Sigmoid colon (tissue), 4 donors: ENCODE measurements around the gene ASB7.

ENCODE experiments used
- EP300 ChIP-seq, 4 donors: sonication (generic); formaldehyde crosslinking; IDR thresholded peaks; one replicate each; pipeline ENCODE4 v1.6.1; 2017; ENCODE audit warnings: antibody characterized with exemption in 4 of 4
- POLR2A ChIP-seq, 2 donors: fragments of 450-650 bp; IDR thresholded peaks; one replicate each; pipeline ENCODE4 v1.6.1; 2016; ENCODE audit warnings: antibody characterized with exemption in 2 of 2, mild to moderate bottlenecking in 2 of 2, moderate library complexity in 2 of 2
- POLR2AphosphoS5 ChIP-seq, 4 donors: sonication (generic); formaldehyde crosslinking; IDR thresholded peaks; one replicate each; pipeline ENCODE4 v1.6.1; 2017; ENCODE audit warnings: antibody characterized with exemption in 4 of 4
- TF ChIP-seq, protein P1 (sequence below), 4 experiments: fragments of 450-650 bp in 3 of 4; fragments of 200-600 bp in 1 of 4; IDR thresholded peaks; one replicate each; pipeline ENCODE4 v1.5.1; 2016 to 2019; ENCODE audit warnings: antibody characterized with exemption in 4 of 4, mild to moderate bottlenecking in 3 of 4, moderate library complexity in 2 of 4

DNA sequence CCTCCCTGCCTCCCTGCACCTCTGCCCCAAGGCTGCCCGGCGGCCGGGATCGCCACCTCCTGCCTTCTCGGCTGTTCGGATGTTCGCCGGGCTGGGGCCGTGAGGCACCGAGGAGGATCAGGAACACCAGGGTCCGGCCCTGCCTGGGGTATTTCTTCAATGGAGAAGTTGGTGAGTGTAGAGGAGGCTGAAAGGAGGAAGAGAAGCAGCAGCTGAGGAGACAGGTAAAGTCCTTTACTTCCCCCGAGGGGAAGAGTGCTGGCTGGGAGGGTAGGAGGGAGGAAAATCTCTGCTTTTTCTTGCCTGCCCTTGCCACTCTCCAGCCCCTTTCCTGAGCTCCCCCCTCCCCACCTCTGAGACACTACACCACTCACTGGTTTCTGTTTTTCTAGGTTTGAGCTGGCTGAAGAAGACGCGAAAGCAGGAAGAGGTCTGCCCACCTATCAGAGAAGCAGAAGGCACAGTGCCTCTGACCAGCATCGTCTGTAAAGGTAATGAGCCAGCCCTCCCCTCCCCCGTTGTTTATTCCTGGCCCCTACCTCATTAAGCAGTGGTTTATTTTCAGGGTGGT lies 519 bp downstream of the ASB7 start:
- TF ChIP-seq POLR2A (IDR thresholded peaks at IDR 0.05) (no peak), EP300 (IDR thresholded peaks at IDR 0.05) (no peak), POLR2AphosphoS5 (IDR thresholded peaks at IDR 0.05) (no peak)
- TF ChIP-seq, protein P1, sequence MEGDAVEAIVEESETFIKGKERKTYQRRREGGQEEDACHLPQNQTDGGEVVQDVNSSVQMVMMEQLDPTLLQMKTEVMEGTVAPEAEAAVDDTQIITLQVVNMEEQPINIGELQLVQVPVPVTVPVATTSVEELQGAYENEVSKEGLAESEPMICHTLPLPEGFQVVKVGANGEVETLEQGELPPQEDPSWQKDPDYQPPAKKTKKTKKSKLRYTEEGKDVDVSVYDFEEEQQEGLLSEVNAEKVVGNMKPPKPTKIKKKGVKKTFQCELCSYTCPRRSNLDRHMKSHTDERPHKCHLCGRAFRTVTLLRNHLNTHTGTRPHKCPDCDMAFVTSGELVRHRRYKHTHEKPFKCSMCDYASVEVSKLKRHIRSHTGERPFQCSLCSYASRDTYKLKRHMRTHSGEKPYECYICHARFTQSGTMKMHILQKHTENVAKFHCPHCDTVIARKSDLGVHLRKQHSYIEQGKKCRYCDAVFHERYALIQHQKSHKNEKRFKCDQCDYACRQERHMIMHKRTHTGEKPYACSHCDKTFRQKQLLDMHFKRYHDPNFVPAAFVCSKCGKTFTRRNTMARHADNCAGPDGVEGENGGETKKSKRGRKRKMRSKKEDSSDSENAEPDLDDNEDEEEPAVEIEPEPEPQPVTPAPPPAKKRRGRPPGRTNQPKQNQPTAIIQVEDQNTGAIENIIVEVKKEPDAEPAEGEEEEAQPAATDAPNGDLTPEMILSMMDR (IDR thresholded peaks at IDR 0.05), result no peak
